SKM-1 treated with dmso at 0.1 percent for 144 hours (cell line): ENCODE data around the gene CXCR6.

Experiments used
- DNase-seq: peaks from one replicate; lab custom pipeline; 2025; ENCODE audit not compliant: unreplicated experiment; lab: John Stamatoyannopoulos, UW

CXCR6 gene

GRCh38 chr3:45921158-45922038, 21.9 kb upstream of the CXCR6 start:
- no peak for DNase-seq

GRCh38 chr3:45922039-45922326, 21.3 kb upstream of the CXCR6 start:
- DNase-seq: no peak

DNA sequence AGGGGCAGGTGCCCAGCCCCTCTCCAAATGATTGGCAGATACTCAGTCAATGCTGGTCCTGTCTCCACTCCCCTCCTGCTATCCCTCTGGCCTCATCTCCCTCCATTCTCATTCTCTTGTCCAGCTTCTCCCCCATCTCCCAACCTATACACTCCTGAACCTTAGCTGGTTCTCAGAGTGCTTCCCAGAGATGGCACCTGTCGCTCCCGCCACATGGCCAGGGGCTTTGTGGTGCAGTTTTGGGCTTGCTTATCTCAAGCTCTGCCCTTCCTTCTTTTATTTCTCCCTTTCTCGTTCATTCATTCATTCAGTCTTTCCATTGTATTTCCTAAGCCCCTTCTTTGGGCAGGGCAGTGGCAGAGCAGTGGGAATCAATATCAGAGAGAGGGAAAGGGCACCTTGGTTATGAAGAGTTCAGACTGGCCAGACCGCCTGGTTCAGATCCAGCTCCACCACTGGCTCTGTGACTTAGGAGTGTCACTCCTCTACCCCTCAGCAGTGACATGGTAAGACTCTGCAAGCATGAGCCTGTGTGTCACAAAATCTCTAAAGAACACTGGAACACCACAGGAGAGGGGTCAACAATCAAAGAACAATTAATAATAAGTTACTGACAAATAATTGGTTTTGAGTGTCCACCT, 20.2 kb upstream of the CXCR6 start:
- no peak for DNase-seq

DNA sequence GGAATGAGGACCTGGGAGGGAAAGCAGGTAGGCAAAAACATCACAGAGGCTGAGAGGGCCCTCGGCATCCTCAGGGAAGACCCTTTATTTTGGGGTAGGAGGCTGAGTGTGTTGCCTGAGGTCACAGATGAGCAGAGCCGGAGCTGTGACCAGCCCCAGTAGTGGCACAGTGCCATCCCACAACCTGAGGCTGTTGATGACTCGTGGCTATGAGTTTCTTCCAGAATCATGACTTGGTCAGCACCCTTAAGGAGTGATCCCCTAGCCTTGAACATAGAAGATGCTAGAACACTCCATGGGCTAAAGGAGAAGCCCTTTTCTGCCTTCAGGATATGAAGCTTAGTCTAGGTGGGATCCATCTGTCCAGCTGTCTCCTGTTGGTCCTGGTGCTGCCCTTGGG, 19.5 kb upstream of the CXCR6 start:
- DNase-seq: no peak

- DNase-seq: no peak
Observed at GRCh38 chr3:45927881-45928280, 15.4 kb upstream of the CXCR6 start.

DNA sequence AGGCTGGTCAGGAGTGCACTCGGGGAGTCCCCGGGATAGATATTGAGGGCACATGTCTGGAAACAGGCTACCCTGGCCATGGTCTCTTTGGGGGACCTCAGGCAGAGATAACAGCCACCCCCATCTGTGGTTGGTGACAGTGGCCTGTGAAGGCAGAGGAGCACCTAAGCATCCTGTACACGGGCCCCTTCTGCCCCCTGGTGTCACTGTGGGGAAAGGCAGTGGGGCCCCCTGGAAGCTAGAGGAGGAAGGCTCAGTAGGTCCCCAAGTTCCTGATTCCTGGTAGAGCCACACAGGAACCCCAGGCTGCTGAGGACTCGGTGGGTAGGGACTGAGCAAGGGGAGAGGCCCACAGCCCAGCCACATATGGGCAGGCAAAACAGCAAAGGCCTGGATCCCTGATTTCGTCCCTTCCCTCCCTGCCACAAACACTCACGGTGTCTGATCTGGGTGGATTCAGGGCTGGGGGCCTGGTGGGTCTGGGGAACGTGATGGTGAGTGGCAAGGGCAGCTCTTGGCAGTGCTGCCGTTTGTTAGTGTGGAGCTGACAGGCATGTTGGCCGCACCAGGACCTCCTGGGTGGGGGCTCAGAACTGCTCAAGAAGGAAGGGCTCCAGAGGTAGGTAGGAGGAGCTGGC, 14.1 kb upstream of the CXCR6 start:
- DNase-seq: peak; percentile 30

GRCh38 chr3:45931496-45931895, 11.8 kb upstream of the CXCR6 start:
- no peak for DNase-seq

- peak; percentile 70 for DNase-seq
Observed at GRCh38 chr3:45932112-45932511, 11.2 kb upstream of the CXCR6 start.

- no peak for DNase-seq
Observed at GRCh38 chr3:45933591-45933990, 9.7 kb upstream of the CXCR6 start.

- DNase-seq: no peak
Observed at GRCh38 chr3:45936261-45936660, 7.0 kb upstream of the CXCR6 start.

DNA sequence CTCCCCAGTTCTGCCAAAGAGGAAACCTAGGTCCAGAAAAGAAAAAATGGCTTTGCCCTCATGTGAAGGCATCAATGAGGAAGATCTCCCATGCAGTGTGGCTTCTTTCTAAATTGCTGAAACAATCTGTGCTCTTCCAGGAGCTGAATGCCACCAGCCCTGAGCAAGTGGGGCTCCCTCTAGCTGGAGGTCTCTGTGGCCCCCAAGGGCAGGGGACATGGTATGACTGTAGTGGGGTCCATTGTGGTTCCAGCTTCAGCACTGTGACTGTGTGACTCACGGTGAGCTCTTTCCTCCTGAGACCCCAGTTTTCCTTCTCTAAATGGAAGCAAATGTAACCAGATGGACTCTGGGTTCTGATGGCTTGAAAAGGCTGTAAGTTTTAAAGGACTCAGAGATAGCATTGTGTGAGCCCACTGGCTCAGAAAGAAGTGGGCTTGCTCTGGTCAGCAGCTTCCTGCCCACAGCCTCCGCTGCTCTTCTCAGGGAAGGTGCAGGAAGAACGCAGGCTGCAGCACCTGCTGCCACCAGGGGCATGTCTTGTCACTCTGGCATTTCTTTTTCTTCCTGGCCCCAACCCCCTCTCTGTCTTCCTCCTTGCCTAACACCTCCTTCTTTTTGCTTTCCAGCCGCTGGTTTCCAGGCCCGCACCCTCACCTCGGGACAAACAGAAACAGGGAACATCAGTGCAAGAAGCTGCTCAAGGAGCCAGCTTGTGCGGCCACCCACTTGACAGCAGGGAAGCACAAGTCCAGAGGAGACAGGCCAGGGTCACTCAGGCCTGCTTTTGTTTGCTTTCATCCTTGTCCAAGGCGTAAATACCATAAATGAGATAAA, 5.8 kb upstream of the CXCR6 start:
- no peak for DNase-seq

DNA sequence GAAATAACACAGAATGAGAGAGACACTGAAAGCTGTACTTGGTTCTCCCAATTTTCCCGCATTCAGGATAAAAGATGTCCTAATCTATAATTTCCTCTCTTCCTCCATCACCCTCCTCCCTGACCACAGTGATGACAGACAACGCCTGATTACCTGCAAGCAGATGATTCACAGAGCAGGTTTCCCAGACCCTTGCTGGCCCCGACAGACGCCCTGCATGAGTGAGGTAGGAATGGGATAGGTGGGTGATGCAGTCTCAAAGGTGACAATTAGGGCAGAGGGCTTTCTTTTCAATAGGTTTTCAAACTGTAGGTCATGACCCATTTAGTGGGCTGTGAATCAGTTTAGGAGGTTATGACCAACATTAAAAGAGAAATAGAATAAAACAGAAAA, 5.2 kb upstream of the CXCR6 start:
- no peak for DNase-seq

DNA sequence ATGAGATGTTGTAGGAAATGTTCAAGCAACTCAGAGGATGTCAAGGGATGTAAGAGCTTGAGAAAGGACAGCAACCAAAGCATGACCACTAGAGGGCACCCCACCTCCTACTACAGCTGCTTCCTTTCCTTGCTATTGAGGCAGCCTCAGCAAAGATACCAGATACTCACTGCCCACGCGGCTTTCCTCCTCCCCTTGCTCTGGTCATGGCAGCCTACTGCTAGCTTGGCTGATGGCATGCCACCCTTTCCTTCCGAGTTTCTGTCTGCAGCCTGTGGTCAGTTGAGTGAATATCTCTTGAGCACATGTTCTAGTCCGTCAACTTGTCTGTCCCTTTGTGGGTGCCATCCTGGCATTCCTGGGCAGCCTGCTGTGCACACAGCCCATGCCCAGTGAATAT, 4.4 kb upstream of the CXCR6 start:
- DNase-seq: peak; percentile 85

DNA sequence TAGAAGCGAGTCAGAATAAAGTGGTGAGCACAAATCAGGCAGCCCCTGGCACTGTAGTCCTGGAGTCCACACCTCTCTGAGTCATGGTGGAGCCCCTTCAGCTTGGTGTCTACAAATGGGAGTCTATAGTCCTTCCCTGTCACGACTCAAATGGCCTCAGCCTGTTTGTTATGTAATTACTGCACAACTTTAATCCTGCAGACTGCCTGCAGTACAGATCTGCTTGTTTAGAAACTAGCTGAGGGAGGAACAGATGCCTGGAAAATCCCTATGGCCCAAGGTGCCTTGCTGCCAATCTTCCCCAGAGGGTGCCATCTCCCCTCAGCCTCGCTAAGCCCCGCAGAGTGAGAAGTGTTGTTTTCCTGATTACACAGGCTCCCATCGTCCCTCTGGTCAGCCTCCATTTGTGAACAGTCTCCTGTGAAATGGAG, 3.9 kb upstream of the CXCR6 start:
- DNase-seq: no peak

DNA sequence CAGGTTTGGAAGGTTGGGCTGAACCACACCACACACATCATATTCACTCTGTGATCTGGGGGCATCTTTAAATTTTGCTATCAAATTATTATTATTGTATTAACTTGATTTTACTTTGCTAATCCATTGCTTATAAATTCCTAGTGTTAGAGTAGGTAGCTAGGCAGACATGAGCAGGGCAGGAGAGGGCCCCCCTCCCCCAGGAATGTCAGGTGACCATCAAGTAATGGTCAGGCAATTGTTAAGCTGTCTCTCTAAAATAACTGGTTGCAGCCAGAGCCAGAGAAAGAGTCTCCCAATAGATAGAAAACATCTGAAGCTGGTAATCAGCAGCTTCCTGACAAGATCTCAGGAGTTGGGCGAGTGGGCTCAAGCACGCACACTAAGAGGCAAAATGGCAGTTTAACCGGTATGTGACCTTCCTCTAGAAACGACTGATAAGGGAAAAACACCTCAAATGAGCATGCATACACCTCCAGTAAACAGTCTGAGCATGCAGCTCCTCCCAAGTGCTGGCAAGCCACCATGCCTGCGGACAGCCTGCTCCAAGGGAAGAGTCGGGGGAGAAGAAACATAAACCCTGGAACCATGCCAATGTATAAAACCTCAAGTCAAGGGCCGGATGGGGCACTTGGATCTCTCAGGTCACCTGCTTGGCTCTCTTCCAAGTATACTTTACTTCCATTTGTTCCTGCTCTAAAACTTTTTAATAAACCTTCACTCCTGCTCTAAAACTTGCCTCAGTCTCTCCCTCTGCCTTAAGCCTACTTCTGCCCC, 3.1 kb upstream of the CXCR6 start:
- DNase-seq: no peak

GRCh38 chr3:45940781-45941365, 2.4 kb upstream of the CXCR6 start:
- no peak for DNase-seq

DNA sequence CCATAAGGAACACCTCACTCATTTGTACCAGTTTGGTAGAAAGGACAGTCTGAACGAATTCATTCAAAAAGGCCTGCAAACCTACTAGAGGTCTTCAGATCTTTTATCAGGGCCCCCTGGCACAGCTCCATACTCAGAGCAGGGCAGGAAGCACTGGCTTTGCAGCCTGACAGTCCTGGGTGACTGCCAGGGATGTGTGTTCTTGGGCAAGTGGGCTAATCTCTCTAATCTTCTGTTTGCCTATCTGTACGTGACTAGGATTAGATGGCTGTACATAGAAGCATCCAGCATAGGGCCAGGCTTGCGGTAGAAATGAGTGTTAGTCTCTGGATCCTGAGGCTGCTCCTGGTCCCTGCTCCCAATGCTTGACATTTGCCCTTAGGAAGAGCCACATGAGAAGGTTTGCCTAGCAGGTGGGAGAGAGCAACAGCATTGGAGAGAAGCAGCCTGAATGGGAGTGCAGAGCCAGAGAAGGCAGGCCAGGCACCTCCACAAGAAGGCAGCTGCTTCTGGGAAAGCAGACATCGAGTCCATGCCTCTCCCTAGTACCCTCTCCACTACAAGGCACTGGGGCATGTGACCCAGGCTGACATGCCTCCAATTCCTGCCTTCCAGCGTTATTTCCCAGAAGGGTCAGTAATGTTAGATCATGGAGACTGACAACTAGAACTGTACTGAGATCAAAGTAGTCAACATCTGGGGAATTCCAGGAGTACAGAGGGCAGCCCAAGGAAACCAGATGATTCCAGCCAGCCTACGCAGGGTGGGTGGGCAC, 1.0 kb upstream of the CXCR6 start:
- DNase-seq: no peak

DNA sequence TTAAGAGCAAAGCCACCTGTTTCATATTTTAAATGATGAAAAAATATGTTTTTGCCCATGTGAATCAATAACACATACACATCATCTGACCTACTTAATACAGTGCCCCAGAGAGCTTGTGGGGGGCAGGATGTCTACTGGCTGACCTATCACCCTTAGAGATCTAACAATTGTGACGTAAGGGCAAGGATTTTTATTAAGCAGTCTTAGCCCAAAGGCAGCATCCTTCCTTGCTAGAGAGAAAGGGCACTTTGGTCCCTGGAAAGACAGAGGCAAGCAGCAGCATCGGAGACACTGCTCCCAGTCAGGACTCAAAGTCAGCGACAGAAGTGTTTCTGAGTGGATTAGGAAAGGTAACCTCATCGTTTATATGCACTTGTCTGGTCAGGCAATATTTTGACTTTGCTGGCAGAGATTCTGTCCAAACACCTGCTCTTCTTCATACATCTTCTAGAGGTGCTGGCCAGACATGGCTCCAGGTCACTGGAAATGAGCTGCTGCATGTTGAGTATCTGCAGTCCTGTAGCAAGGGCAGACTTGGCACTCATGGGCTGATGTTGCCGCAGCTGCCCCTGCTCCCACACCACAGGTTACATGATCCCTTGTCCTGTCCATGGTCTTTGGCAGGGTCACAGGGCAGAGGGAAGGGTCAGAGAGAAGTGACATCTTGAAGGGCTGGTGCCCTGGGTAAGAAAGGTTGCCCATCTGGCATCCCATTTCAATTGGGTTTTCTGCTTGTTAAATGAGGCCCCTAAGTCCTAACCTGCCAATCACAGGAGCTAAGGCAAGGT, 1.8 kb downstream of the CXCR6 start:
- DNase-seq: no peak

DNA sequence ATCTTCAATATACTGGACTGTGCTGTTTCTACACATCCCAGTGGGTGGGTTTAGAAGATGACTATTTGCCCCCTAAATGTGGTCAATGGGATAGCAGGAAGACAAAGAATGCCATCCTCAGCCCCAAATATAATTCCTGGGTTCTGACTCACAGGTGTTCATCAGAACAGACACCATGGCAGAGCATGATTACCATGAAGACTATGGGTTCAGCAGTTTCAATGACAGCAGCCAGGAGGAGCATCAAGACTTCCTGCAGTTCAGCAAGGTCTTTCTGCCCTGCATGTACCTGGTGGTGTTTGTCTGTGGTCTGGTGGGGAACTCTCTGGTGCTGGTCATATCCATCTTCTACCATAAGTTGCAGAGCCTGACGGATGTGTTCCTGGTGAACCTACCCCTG, 3.0 kb downstream of the CXCR6 start:
- DNase-seq: no peak
